Measurements from ENCODE around the gene AIPL1.

DNA sequence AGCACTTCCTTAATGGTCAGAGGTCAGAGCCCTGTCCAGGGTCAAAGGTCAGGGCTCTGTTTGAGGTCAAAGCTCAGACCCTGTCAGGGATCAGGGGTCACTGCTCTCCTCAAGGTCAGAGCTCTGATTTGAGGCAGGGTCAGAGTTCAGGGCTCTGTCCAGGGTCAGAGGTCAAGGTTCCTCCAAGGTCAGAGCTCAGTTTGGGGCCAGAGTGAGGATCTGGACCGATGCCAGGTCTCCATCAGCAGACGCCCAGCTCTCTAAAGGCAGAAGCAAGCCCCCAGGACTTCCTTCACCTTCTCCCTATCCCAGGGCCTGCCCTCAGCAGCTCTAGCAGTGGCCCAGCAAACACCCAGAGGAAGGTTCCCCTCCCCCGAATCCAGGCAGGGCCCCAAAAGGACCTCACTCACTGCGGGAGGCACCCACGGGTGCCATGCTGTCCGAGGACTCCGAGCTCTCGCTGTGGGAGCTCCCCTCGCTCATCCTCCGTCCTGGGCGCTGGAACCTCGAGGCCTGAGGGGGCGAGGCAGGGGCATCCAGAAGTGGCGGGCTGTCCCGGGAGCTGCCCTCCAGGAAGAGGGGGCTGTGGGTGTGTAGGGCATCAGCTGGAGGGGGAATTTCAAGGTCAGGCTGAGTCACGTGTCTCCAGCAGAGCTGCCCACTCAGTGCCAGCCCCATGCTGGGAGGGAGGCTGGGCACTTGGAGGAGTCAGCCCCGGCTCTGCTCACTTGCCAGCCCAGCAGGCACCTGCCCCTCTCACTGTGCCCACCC, 36.0 kb upstream of the AIPL1 start:
- TF ChIP-seq, protein P1, sequence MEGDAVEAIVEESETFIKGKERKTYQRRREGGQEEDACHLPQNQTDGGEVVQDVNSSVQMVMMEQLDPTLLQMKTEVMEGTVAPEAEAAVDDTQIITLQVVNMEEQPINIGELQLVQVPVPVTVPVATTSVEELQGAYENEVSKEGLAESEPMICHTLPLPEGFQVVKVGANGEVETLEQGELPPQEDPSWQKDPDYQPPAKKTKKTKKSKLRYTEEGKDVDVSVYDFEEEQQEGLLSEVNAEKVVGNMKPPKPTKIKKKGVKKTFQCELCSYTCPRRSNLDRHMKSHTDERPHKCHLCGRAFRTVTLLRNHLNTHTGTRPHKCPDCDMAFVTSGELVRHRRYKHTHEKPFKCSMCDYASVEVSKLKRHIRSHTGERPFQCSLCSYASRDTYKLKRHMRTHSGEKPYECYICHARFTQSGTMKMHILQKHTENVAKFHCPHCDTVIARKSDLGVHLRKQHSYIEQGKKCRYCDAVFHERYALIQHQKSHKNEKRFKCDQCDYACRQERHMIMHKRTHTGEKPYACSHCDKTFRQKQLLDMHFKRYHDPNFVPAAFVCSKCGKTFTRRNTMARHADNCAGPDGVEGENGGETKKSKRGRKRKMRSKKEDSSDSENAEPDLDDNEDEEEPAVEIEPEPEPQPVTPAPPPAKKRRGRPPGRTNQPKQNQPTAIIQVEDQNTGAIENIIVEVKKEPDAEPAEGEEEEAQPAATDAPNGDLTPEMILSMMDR (optimal IDR thresholded peaks at IDR 0.05 in 1 of 3, IDR thresholded peaks at IDR 0.05 in 1 of 3, conservative IDR thresholded peaks at IDR 0.05 in 1 of 3; ENCODE audit: extremely low read depth in 1 of 3, insufficient read depth in 2 of 3, low read length in 3 of 3), result no peak
- TF ChIP-seq EZH2 (IDR thresholded peaks at IDR 0.05; ENCODE audit: low read length), result no peak
